RWPE2 (cell line): ENCODE measurements around the gene CACNA1E.
A peak's percentile ranks its signal among the peaks of the same experiment; 100 is the strongest.

ENCODE experiments used
- ATAC-seq: fragments of 200-7000 bp; cut with Tn5 transposase; 3 replicates; pipeline ENCODE4 v1.9.1; 2021; ENCODE audit warnings: low read depth
- DNase-seq: peaks from one replicate; pipeline ENCODE4 v3.0.0-alpha.2; 2020; ENCODE audit warnings: low spot score
- H3K27ac ChIP-seq: fragments of 450-650 bp; 2 replicates; pipeline ENCODE4 v1.5.1; 2017; ENCODE audit warnings: mild to moderate bottlenecking; ENCODE audit not compliant: poor library complexity, severe bottlenecking
- H3K27me3 ChIP-seq: fragments of 250-450 bp; sonication (Bioruptor Pico); 2 replicates; pipeline ENCODE4 v1.5.1; 2021; ENCODE audit warnings: mild to moderate bottlenecking, moderate library complexity; ENCODE audit not compliant: insufficient read depth, poor library complexity, severe bottlenecking
- H3K36me3 ChIP-seq: fragments of 250-450 bp; sonication (Bioruptor Pico); 2 replicates; pipeline ENCODE4 v1.5.1; 2020; ENCODE audit warnings: low read depth, mild to moderate bottlenecking, moderate library complexity
- H3K4me1 ChIP-seq: fragments of 250-450 bp; sonication (Bioruptor Pico); 2 replicates; pipeline ENCODE4 v1.5.1; 2021; ENCODE audit warnings: mild to moderate bottlenecking, moderate library complexity; ENCODE audit not compliant: insufficient read depth, poor library complexity, severe bottlenecking
- H3K4me3 ChIP-seq: fragments of 250-450 bp; sonication (Bioruptor Pico); 2 replicates; pipeline ENCODE4 v1.5.1; 2021; ENCODE audit warnings: mild to moderate bottlenecking, moderate library complexity; ENCODE audit not compliant: severe bottlenecking
- H3K9me3 ChIP-seq: fragments of 250-450 bp; sonication (Bioruptor Pico); 2 replicates; pipeline ENCODE4 v1.5.1; 2021; ENCODE audit warnings: mild to moderate bottlenecking, moderate library complexity; ENCODE audit not compliant: severe bottlenecking
- TF ChIP-seq, protein P1 (sequence below): fragments of 450-650 bp; IDR thresholded peaks from one replicate; pipeline ENCODE4 v1.5.1; 2017; ENCODE audit warnings: mild to moderate bottlenecking, moderate library complexity; ENCODE audit not compliant: poor library complexity, severe bottlenecking

CACNA1E gene

DNA sequence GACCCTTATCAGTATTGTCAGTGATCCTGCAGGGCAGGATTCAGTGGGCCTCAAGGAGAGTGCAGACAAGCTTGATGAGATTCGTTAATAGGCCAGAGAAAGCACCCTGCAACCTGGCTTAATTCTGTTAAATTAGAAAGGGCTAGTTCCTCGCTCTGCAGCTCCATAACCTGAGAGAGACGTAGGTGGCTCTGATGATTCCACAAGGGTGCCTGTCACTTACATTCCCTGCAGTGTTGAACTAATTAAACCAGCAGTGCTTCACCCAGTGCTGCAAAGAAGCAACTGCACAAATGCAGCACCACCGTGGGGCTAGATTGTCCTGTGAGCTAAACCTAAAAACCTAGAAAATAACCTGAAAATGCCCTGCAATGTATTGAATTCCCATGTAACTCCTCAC lies 270.8 kb downstream of the CACNA1E start:
- ATAC-seq (no peak), DNase-seq (no peak)
- H3K4me1 ChIP-seq = no peaks in the 10 kb centered on the region
- H3K9me3 ChIP-seq = no peaks in the 10 kb centered on the region
- H3K27ac ChIP-seq = no peak overlapping the region
- H3K4me3 ChIP-seq = no peak overlapping the region
- H3K27me3 ChIP-seq = no peaks in the 10 kb centered on the region
- TF ChIP-seq, protein P1, sequence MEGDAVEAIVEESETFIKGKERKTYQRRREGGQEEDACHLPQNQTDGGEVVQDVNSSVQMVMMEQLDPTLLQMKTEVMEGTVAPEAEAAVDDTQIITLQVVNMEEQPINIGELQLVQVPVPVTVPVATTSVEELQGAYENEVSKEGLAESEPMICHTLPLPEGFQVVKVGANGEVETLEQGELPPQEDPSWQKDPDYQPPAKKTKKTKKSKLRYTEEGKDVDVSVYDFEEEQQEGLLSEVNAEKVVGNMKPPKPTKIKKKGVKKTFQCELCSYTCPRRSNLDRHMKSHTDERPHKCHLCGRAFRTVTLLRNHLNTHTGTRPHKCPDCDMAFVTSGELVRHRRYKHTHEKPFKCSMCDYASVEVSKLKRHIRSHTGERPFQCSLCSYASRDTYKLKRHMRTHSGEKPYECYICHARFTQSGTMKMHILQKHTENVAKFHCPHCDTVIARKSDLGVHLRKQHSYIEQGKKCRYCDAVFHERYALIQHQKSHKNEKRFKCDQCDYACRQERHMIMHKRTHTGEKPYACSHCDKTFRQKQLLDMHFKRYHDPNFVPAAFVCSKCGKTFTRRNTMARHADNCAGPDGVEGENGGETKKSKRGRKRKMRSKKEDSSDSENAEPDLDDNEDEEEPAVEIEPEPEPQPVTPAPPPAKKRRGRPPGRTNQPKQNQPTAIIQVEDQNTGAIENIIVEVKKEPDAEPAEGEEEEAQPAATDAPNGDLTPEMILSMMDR = no peak
- no peaks in the 10 kb centered on the region for H3K36me3 ChIP-seq

DNA sequence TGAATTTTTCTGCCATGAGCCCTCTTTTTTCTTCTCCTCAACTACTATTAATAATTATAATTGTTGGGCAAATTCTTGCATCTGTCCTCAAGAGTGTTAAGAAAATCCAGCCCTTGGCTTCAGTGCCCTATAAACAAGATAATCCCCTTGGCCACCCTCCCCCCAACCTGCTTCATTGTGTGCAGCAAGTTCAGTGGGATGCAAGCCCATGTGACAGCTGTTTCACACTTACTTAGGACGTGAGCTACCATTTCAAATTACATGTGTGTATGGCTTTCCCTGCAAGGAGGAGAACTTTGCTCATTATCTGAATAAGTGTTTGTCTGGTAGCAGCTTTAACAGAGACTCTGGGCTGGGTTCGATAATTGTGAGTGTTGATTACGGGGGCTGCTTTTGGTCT lies 276.2 kb downstream of the CACNA1E start:
- Histone ChIP-seq H3K27ac (no peak overlapping the region), H3K36me3 (no peaks in the 10 kb centered on the region), H3K4me3 (no peak overlapping the region), H3K4me1 (peaks cover 5% of the 10 kb centered on the region), H3K9me3 (no peaks in the 10 kb centered on the region), H3K27me3 (no peaks in the 10 kb centered on the region)
- DNase-seq (no peak), ATAC-seq (no peak)
- TF ChIP-seq, protein P1 = no peak

DNA sequence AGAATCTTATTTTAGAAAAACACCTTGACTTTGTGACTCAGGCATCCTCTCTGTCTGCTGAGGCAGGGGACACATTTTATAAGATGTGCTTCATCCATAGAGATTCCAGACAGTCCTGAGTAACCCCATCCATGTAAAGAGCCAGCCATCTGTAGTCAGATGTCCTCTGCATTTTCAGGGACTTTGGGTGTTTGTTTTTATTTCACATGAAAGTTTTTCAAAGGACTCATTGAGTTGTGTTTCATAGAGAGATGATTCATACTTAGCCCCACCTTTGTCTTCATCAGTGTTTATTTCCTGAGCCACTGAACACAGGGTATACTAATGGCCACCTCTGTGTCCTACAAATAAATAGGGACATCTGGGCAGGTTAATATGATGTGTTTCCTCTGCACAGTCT lies 280.4 kb downstream of the CACNA1E start:
- no peaks in the 10 kb centered on the region for H3K27me3 ChIP-seq
- no peak overlapping the region for H3K4me3 ChIP-seq
- H3K4me1 ChIP-seq = peaks cover 19% of the 10 kb centered on the region
- no peak overlapping the region for H3K27ac ChIP-seq
- DNase-seq (no peak), ATAC-seq (peak; percentile 18; the same call in 1 of the 3 replicates)
- no peaks in the 10 kb centered on the region for H3K9me3 ChIP-seq
- TF ChIP-seq, protein P1 = no peak
- H3K36me3 ChIP-seq = no peaks in the 10 kb centered on the region

DNA sequence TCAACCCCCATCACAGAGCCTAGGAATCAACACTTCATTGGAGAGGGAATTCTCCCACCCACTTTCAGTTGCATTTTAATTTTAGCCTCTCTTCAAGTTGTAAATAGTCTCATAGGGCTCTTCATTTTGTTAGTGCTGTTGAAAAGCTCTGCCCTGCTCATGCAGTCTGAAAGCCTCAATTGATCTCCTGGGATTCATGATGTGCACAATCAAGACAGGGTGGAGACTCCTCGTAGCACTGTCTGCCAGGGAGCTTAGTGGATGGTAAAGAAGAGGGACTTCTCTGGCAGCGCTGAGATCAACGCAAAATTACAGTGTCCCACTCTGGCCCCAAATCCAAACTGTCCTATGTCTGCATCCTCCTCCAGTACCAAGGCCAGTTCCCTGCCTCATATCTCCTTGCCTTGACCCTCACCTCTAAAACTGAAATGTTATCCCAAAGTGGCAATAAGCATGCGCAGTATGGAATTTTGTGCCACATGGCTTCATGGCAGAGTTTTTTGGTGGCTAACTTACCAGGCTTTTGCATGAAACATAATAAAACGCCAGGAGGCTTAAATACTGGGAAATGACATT lies 282.2 kb downstream of the CACNA1E start:
- H3K27me3 ChIP-seq = no peaks in the 10 kb centered on the region
- DNase-seq = no peak
- H3K27ac ChIP-seq = no peak overlapping the region

More for the DNA sequence above, 282.2 kb downstream of the CACNA1E start:
- TF ChIP-seq, protein P1 = no peak
- Histone ChIP-seq H3K4me3 (no peak overlapping the region), H3K4me1 (peaks cover 23% of the 10 kb centered on the region), H3K36me3 (no peaks in the 10 kb centered on the region), H3K9me3 (no peaks in the 10 kb centered on the region)
- no peak for ATAC-seq
